Measurements from ENCODE around the gene NHLH2. TPM values are rescaled to one million over a fixed set of nuclear protein-coding genes. Genes with fewer than 3 reads are reported as not detected.

The NHLH2 gene
- total RNA-seq, 1 experiment from 2014 or later = not detected

DNA sequence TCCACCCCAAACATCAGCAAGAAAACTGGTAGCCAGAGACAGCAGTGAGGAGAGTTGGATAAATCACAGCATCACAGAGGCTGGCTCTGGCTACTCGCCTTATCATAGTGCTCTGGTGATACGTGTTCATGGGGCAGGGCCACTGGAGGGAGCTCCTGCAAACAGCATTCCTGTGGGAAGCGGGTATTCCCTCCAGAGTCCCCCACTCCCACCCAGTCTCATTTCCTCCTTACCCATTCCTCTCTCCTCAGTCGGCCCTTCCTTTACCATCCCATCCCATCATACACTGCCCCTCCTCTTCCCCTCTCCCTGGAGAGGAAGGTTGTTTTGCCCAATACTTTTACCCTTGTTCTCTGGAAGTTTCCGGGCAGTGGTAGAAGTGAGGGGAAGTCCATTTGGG is 7.1 kb downstream of the NHLH2 start:
- Histone ChIP-seq H3K4me2 (ENCODE audit: low read depth, low read length, poor library complexity, severe bottlenecking) (no peak overlapping the region), H3K27ac (ENCODE audit: low read length) (no peak overlapping the region), H3K9ac (ENCODE audit: low read length) (no peak overlapping the region), H3K9me3 (ENCODE audit: low read length) (no peaks in the 10 kb centered on the region), H2AFZ (ENCODE audit: low read length) (no peak overlapping the region), H3K4me3 (ENCODE audit: low read length) (no peak overlapping the region), H3K36me3 (ENCODE audit: insufficient read depth, low read length) (no peaks in the 10 kb centered on the region), H3K79me2 (ENCODE audit: low read length) (no peaks in the 10 kb centered on the region), H3K4me1 (ENCODE audit: low read length) (no peaks in the 10 kb centered on the region), H4K20me1 (ENCODE audit: insufficient read depth, low read depth, low read length) (no peaks in the 10 kb centered on the region), H3K9me2 (replicated peaks; ENCODE audit: insufficient read depth, low read length) (no peaks in the 10 kb centered on the region), H3K27me3 (ENCODE audit: low read length) (no peaks in the 10 kb centered on the region)
- DNase-seq = no peak

DNA sequence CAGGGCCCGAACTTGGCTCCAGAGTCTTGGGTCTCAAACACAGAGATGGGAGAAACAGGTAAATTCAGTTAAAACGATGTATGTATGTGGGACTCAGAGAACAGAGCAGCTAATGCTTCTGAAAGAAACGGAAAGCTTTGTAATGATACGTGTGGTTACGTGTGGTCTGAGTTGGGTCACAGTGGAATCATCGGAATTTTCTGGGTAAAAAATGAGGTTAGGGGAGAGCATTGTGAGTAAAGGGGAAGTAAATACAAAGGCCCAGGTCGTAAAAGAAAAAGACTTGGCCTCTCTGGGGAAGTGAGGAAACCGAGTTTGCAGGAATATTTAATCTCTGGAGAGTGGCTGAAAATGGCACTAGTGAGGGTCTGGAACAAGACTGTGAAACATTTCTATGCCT is 8.3 kb downstream of the NHLH2 start:
- no peaks in the 10 kb centered on the region for H3K79me2 ChIP-seq (ENCODE audit: low read length)
- no peaks in the 10 kb centered on the region for H3K4me1 ChIP-seq (ENCODE audit: low read length)
- no peaks in the 10 kb centered on the region for H3K9me2 ChIP-seq (replicated peaks; ENCODE audit: insufficient read depth, low read length)
- no peak overlapping the region for H3K4me3 ChIP-seq (ENCODE audit: low read length)
- no peaks in the 10 kb centered on the region for H3K9me3 ChIP-seq (ENCODE audit: low read length)
- H3K36me3 ChIP-seq (ENCODE audit: insufficient read depth, low read length) = no peaks in the 10 kb centered on the region
- H3K4me2 ChIP-seq (ENCODE audit: low read depth, low read length, poor library complexity, severe bottlenecking) = no peak overlapping the region
- no peak overlapping the region for H2AFZ ChIP-seq (ENCODE audit: low read length)
- no peak overlapping the region for H3K9ac ChIP-seq (ENCODE audit: low read length)
- no peaks in the 10 kb centered on the region for H4K20me1 ChIP-seq (ENCODE audit: insufficient read depth, low read depth, low read length)
- no peaks in the 10 kb centered on the region for H3K27me3 ChIP-seq (ENCODE audit: low read length)
- DNase-seq = no peak
- no peak overlapping the region for H3K27ac ChIP-seq (ENCODE audit: low read length)

DNA sequence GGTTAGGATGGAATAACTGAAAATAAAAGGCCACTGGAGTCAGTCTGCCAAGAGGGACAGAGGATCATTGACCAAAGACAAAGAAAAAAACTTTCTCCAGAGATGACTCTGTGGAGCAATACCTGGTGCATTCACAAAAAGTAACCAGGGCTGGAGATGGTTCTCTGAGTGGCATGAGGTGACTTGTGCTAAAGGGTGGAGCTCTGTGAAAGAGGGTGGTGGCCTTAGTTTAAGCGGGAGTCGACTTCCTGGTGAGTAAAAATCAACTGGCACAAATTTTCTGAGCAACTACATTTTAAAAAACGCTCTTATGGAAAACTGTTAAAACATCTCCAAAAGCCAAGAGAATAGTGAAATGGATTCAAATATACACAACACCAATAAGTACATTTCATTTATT is 10.0 kb downstream of the NHLH2 start:
- H3K9me3 ChIP-seq (ENCODE audit: low read length) = no peaks in the 10 kb centered on the region
- H3K27ac ChIP-seq (ENCODE audit: low read length) = no peak overlapping the region
- H3K9ac ChIP-seq (ENCODE audit: low read length) = no peak overlapping the region

DNA sequence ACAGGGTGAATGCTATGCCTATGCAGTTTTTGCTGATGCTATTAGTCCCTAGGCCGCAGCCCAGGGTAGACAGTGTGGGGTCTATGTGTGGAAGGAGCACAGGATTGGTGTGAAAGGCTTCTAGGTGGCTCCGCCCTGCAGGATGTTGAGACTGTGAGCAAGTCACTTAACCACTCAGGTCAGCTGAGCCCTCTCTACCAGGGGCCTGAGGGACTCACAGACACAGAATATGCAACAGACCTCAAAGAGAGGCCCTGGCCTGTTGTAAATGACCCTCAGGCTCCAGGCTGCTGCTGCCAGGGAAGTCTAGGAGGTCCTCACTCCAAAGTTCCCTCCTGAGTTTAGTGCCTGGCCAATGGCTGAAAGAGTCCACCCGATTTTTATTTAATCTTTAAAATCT is 11.0 kb downstream of the NHLH2 start:
- Histone ChIP-seq H3K4me3 (ENCODE audit: low read length) (no peak overlapping the region), H3K4me1 (ENCODE audit: low read length) (no peaks in the 10 kb centered on the region), H2AFZ (ENCODE audit: low read length) (no peak overlapping the region), H3K9ac (ENCODE audit: low read length) (no peak overlapping the region), H3K27ac (ENCODE audit: low read length) (no peak overlapping the region), H3K9me2 (replicated peaks; ENCODE audit: insufficient read depth, low read length) (no peaks in the 10 kb centered on the region), H3K9me3 (ENCODE audit: low read length) (no peaks in the 10 kb centered on the region), H3K36me3 (ENCODE audit: insufficient read depth, low read length) (no peaks in the 10 kb centered on the region), H3K79me2 (ENCODE audit: low read length) (no peaks in the 10 kb centered on the region), H3K27me3 (ENCODE audit: low read length) (no peaks in the 10 kb centered on the region), H3K4me2 (ENCODE audit: low read depth, low read length, poor library complexity, severe bottlenecking) (no peak overlapping the region), H4K20me1 (ENCODE audit: insufficient read depth, low read depth, low read length) (no peaks in the 10 kb centered on the region)
- DNase-seq = no peak

More for the DNA sequence above, 10.0 kb downstream of the NHLH2 start:
- H3K4me2 ChIP-seq (ENCODE audit: low read depth, low read length, poor library complexity, severe bottlenecking) = no peak overlapping the region
- no peaks in the 10 kb centered on the region for H4K20me1 ChIP-seq (ENCODE audit: insufficient read depth, low read depth, low read length)
- H3K79me2 ChIP-seq (ENCODE audit: low read length) = no peaks in the 10 kb centered on the region
- H3K36me3 ChIP-seq (ENCODE audit: insufficient read depth, low read length) = no peaks in the 10 kb centered on the region
- H3K4me3 ChIP-seq (ENCODE audit: low read length) = no peak overlapping the region
- H3K4me1 ChIP-seq (ENCODE audit: low read length) = no peaks in the 10 kb centered on the region
- no peak for DNase-seq
- no peaks in the 10 kb centered on the region for H3K9me2 ChIP-seq (replicated peaks; ENCODE audit: insufficient read depth, low read length)
- no peaks in the 10 kb centered on the region for H3K27me3 ChIP-seq (ENCODE audit: low read length)
- H2AFZ ChIP-seq (ENCODE audit: low read length) = no peak overlapping the region

DNA sequence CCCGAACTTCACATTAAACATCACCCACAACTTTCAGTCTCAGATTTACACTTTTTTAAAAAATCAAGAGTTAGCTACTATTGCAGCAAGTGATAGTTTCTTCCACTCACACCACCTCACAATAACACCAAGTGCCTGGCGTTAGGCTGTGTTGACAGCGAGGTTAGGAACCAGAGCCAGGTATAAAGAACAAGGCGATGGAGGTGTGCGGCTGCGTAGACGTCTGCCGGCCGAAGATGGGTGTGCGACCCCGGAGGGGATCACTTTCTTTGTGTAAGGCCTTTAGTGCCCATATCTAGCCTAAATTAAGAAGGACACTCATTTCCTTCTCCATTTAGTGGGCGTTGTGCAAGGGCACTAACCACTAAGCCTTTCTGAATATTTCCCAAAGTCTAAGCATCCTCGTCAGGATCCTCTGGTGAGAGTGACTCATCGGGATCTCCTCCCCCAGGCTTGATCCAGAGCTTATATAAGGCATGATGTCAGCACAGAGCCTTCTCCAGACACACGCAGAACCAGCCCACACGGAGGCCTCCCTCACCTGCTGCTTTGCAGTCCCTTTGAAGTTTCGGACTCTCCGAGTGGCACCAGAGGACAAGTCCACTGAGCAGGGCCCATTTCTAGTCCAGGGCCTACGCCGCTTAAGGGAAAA is 11.8 kb downstream of the NHLH2 start:
- Histone ChIP-seq H3K27me3 (ENCODE audit: low read length) (no peaks in the 10 kb centered on the region), H3K9me3 (ENCODE audit: low read length) (no peaks in the 10 kb centered on the region), H3K36me3 (ENCODE audit: insufficient read depth, low read length) (no peaks in the 10 kb centered on the region), H3K9me2 (replicated peaks; ENCODE audit: insufficient read depth, low read length) (no peaks in the 10 kb centered on the region), H3K27ac (ENCODE audit: low read length) (no peak overlapping the region), H2AFZ (ENCODE audit: low read length) (no peak overlapping the region), H3K4me3 (ENCODE audit: low read length) (no peak overlapping the region), H3K4me1 (ENCODE audit: low read length) (no peaks in the 10 kb centered on the region), H3K79me2 (ENCODE audit: low read length) (no peaks in the 10 kb centered on the region), H3K4me2 (ENCODE audit: low read depth, low read length, poor library complexity, severe bottlenecking) (no peak overlapping the region), H4K20me1 (ENCODE audit: insufficient read depth, low read depth, low read length) (no peaks in the 10 kb centered on the region), H3K9ac (ENCODE audit: low read length) (no peak overlapping the region)
- DNase-seq = no peak

DNA sequence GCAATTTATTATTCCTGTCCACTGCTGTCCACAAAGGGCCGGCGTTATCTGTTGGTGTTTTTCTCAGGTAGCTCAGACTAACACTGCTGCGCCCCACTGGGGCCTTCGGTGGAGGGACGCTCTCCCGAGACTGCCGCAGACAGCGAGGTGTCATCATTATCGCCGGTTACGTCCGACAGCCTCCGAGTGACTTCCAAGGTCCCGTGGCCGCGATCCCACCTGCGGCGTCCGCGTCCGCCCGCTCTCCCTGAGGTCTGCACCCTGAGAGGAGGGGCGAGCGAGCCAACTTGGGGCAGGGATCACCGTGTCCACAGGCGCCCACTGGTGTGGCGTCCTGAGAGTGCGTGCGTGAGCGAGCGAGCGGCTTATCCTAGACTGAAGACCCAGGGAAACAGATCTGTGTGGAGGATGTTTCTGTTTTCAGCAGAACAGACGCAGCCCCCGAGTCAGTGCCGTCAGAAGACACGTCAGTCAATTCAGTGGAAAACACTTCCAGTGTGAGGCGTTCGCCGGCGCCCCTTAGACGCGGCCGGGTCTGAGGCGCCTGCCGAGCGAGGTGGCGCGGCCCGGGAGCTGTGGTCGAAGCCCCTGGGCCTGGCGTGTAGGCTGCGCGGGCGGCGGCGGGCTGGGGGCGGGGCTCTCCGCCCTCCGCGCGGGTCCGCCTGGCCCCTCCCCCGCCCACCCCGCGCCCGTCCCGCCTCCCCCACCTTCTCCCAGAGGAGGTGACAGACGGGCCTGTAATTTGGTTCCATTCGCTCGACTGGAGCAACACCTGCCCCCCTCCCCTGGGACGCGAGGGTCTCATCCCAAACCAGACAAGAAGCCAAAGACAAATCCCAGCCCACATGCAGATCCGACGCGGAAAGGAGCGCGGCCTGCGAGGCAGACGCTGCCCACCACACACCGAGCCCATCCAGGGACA is 12.6 kb downstream of the NHLH2 start:
- no peak overlapping the region for H3K27ac ChIP-seq (ENCODE audit: low read length)
- no peaks in the 10 kb centered on the region for H3K36me3 ChIP-seq (ENCODE audit: insufficient read depth, low read length)
- no peaks in the 10 kb centered on the region for H3K4me1 ChIP-seq (ENCODE audit: low read length)
- no peak for DNase-seq
- no peaks in the 10 kb centered on the region for H3K27me3 ChIP-seq (ENCODE audit: low read length)
- H2AFZ ChIP-seq (ENCODE audit: low read length) = no peak overlapping the region
- no peaks in the 10 kb centered on the region for H3K9me2 ChIP-seq (replicated peaks; ENCODE audit: insufficient read depth, low read length)
- no peak overlapping the region for H3K4me2 ChIP-seq (ENCODE audit: low read depth, low read length, poor library complexity, severe bottlenecking)
- no peak overlapping the region for H3K9ac ChIP-seq (ENCODE audit: low read length)
- no peaks in the 10 kb centered on the region for H3K9me3 ChIP-seq (ENCODE audit: low read length)
- H3K4me3 ChIP-seq (ENCODE audit: low read length) = no peak overlapping the region
- H4K20me1 ChIP-seq (ENCODE audit: insufficient read depth, low read depth, low read length) = no peaks in the 10 kb centered on the region
- H3K79me2 ChIP-seq (ENCODE audit: low read length) = no peaks in the 10 kb centered on the region

DNA sequence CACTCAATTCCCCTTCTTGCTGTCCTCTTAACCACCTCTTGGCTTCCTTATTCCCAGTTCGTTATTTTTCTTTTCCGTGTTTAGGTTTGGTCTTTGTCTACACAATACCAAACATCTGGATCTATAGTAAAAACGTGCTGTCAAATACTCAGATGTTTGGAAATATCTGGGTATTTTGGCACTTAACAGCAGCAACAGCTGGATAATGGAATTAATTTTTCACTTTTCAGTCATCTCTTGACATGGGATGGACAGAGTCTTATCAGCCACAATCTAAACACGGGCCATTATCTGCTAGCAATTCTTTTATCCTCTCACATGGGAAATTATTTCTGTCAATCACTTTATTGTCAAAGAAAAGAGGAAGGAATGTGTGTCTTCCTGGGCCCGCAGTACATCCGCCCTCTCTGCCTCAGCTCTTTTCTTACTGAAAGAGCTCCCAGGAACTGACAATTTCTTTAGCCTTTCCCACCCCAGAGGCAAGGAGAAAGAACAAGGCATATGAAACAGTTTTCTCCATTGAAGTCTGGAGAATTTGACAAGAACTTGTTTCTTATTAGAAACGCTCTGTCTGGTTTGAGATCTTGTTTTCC is 13.4 kb downstream of the NHLH2 start:
- H3K27me3 ChIP-seq (ENCODE audit: low read length) = no peaks in the 10 kb centered on the region
- no peak overlapping the region for H3K27ac ChIP-seq (ENCODE audit: low read length)
- no peak overlapping the region for H3K4me2 ChIP-seq (ENCODE audit: low read depth, low read length, poor library complexity, severe bottlenecking)
- H3K4me1 ChIP-seq (ENCODE audit: low read length) = no peaks in the 10 kb centered on the region
- no peak overlapping the region for H3K9ac ChIP-seq (ENCODE audit: low read length)
- H3K9me2 ChIP-seq (replicated peaks; ENCODE audit: insufficient read depth, low read length) = no peaks in the 10 kb centered on the region
- H3K36me3 ChIP-seq (ENCODE audit: insufficient read depth, low read length) = no peaks in the 10 kb centered on the region
- H3K4me3 ChIP-seq (ENCODE audit: low read length) = no peak overlapping the region
- no peaks in the 10 kb centered on the region for H3K9me3 ChIP-seq (ENCODE audit: low read length)
- DNase-seq = no peak
- no peaks in the 10 kb centered on the region for H3K79me2 ChIP-seq (ENCODE audit: low read length)
- no peaks in the 10 kb centered on the region for H4K20me1 ChIP-seq (ENCODE audit: insufficient read depth, low read depth, low read length)
- no peak overlapping the region for H2AFZ ChIP-seq (ENCODE audit: low read length)

DNA sequence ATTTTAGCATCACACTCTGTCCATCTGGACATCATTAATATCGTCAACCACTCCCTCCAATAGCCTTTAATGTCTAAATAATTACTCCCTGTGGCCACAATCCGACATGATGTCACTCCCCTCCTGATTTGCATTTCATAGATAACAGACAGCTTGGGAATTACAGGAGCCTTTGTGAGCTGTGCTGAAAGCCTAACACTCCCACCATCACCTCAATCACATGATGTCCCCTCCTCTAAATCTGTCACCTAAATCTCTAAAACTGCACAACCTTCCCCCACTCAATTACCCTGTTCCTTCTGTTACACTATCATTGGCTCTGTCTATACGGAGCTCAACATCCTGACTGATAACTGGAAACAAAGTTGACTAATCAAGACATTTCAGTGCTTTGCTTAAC is 14.3 kb downstream of the NHLH2 start:
- Histone ChIP-seq H3K4me2 (ENCODE audit: low read depth, low read length, poor library complexity, severe bottlenecking) (no peak overlapping the region), H3K4me3 (ENCODE audit: low read length) (no peak overlapping the region), H3K9me2 (replicated peaks; ENCODE audit: insufficient read depth, low read length) (no peaks in the 10 kb centered on the region), H4K20me1 (ENCODE audit: insufficient read depth, low read depth, low read length) (no peaks in the 10 kb centered on the region), H3K9ac (ENCODE audit: low read length) (no peak overlapping the region), H3K36me3 (ENCODE audit: insufficient read depth, low read length) (no peaks in the 10 kb centered on the region), H3K79me2 (ENCODE audit: low read length) (no peaks in the 10 kb centered on the region), H3K27ac (ENCODE audit: low read length) (no peak overlapping the region), H3K4me1 (ENCODE audit: low read length) (no peaks in the 10 kb centered on the region), H2AFZ (ENCODE audit: low read length) (no peak overlapping the region), H3K9me3 (ENCODE audit: low read length) (no peaks in the 10 kb centered on the region), H3K27me3 (ENCODE audit: low read length) (no peaks in the 10 kb centered on the region)
- no peak for DNase-seq

All from Karpas-422 (cell line).